Activated naive CD4-positive, alpha-beta T cell treated with Interleukin-2 at 50 U/mL for 16 hours (primary cell): ENCODE measurements around the gene MAD1L1.

Source experiments
- DNase-seq: peaks from one replicate; pipeline ENCODE4 v3.0.0-alpha.2; 2020

MAD1L1 gene

GRCh38 chr7:2199528-2199927, 33.2 kb downstream of the MAD1L1 start:
- DNase-seq: no peak

GRCh38 chr7:2198760-2199159, 34.0 kb downstream of the MAD1L1 start:
- DNase-seq: no peak

- DNase-seq: no peak
These were observed 34.5 kb downstream of the MAD1L1 start for GRCh38 chr7:2198206-2198605.

GRCh38 chr7:2197436-2198155, 35.1 kb downstream of the MAD1L1 start:
- no peak for DNase-seq

- DNase-seq: no peak
These were observed 36.1 kb downstream of the MAD1L1 start for GRCh38 chr7:2196381-2197378.

GRCh38 chr7:2195400-2196246, 37.1 kb downstream of the MAD1L1 start:
- DNase-seq: no peak

- DNase-seq: no peak
These were observed 39.0 kb downstream of the MAD1L1 start for GRCh38 chr7:2193575-2194305.

- no peak for DNase-seq
These were observed 39.8 kb downstream of the MAD1L1 start for GRCh38 chr7:2192831-2193534.

GRCh38 chr7:2191016-2191415, 41.7 kb downstream of the MAD1L1 start:
- no peak for DNase-seq

- no peak for DNase-seq
These were observed 42.2 kb downstream of the MAD1L1 start for GRCh38 chr7:2190531-2190930.

- no peak for DNase-seq
These were observed 46.6 kb downstream of the MAD1L1 start for GRCh38 chr7:2186166-2186565.

- no peak for DNase-seq
These were observed 47.0 kb downstream of the MAD1L1 start for GRCh38 chr7:2185715-2186114.

- DNase-seq: no peak
These were observed 50.3 kb downstream of the MAD1L1 start for GRCh38 chr7:2182461-2182860.

- DNase-seq: no peak
These were observed 51.5 kb downstream of the MAD1L1 start for GRCh38 chr7:2181077-2181854.

GRCh38 chr7:2180081-2180480, 52.7 kb downstream of the MAD1L1 start:
- no peak for DNase-seq

GRCh38 chr7:2175514-2175913, 57.2 kb downstream of the MAD1L1 start:
- no peak for DNase-seq

- no peak for DNase-seq
These were observed 57.7 kb downstream of the MAD1L1 start for GRCh38 chr7:2175091-2175490.

- DNase-seq: no peak
These were observed 59.4 kb downstream of the MAD1L1 start for GRCh38 chr7:2173189-2173827.

- no peak for DNase-seq
These were observed 60.2 kb downstream of the MAD1L1 start for GRCh38 chr7:2172311-2173188.
